Testis (tissue), 3 donors: ENCODE results near the gene LGI2. TPM values are rescaled to one million over a fixed set of nuclear protein-coding genes. Genes with fewer than 3 reads are reported as not detected.
"Not testable (repeated sequence)": the region's sequence is repeated elsewhere in the genome, so short reads cannot be mapped to it uniquely, and the experiment has no call there.

Experiments used
- DNase-seq: peaks from one replicate; pipeline ENCODE4 v3.0.0-alpha.2; 2019
- H3K27ac ChIP-seq, 2 donors: fragments of 200-600 bp; sonication (generic); one replicate each; pipeline ENCODE4 v1.5.1; 2019
- H3K27me3 ChIP-seq: fragments of 200-600 bp; sonication (generic); one replicate; pipeline ENCODE4 v1.5.1; 2019
- H3K36me3 ChIP-seq: fragments of 200-600 bp; sonication (generic); one replicate; pipeline ENCODE4 v1.5.1; 2017; ENCODE audit warnings: low read depth; ENCODE audit errors: missing control alignments
- H3K4me1 ChIP-seq: fragments of 200-600 bp; sonication (generic); one replicate; pipeline ENCODE4 v1.5.1; 2019
- H3K4me3 ChIP-seq, 2 donors: fragments of 200-600 bp; sonication (generic); one replicate each; pipeline ENCODE4 v1.5.1; 2017 to 2019
- H3K9me3 ChIP-seq: fragments of 200-600 bp; sonication (generic); one replicate; pipeline ENCODE4 v1.5.1; 2017
- CTCF ChIP-seq, 3 experiments: fragments of 450-650 bp in 2 of 3; fragments of 200-600 bp in 1 of 3; sonication (generic) in 1 of 3; IDR thresholded peaks; one replicate each; pipeline ENCODE4 v1.5.1; 2016 to 2019; ENCODE audit warnings: antibody characterized with exemption in 3 of 3, mild to moderate bottlenecking in 2 of 3, moderate library complexity in 1 of 3
- POLR2A ChIP-seq: fragments of 450-650 bp; IDR thresholded peaks from one replicate; pipeline ENCODE4 v1.6.1; 2017; ENCODE audit warnings: antibody characterized with exemption, mild to moderate bottlenecking, moderate library complexity
- WGBS, 2 donors: methylation state at CpG; one replicate each; pipeline ENCODE4 v1.1.5; 2018; 5-methylcytosine and 5-hydroxymethylcytosine counted together
- intact Hi-C: fragments of 100-400 bp; cut with DNase I; formaldehyde crosslinking; loops from one replicate; pipeline ENCODE4 v1.15.1; 2023; ENCODE audit warnings: low total_unique reads
- polyA plus RNA-seq: library from polyadenylated mRNA; stranded (reverse); fragments of 350-450 nt; fragmentation: Illumina TruSeq; extraction: RNeasy Lipid Tissue Mini Kit (QIAGEN cat#74804); gene quantifications from one replicate; pipeline ENCODE4 v1.2.3, GENCODE V29; 2014; ENCODE audit warnings: low read depth, low replicate concordance; ENCODE audit not compliant: insufficient read depth
- total RNA-seq, 2 donors: library from RNA; depleted of rRNA; stranded (reverse); fragments of >200 nt; gene quantifications; one replicate each; pipeline ENCODE4 v1.2.3, GENCODE V29; 2016

LGI2 gene
- total and polyA plus RNA-seq, 3 donors from 2014 or later: 0.74 to 3.4 (median 0.87) TPM

GRCh38 chr4:25065431-25065858 lies 34.7 kb upstream of the LGI2 start:
- 48 to 50% methylated on average over 5 of the region's 5 CpGs for WGBS, 2 donors
- no peaks in the 10 kb centered on the region for H3K36me3 ChIP-seq
- no peaks in the 10 kb centered on the region for H3K27me3 ChIP-seq
- H3K9me3 ChIP-seq: no peaks in the 10 kb centered on the region
- no peak overlapping the region for H3K4me3 ChIP-seq
- TF ChIP-seq CTCF (IDR thresholded peaks at IDR 0.05) (no peak), POLR2A (no peak)
- no peak overlapping the region for H3K27ac ChIP-seq
- no peaks in the 10 kb centered on the region for H3K4me1 ChIP-seq
- intact Hi-C loops: no loop called here
- DNase-seq: no peak

- H3K27me3 ChIP-seq: not testable (repeated sequence)
Measured at GRCh38 chr4:25064447-25064846, 33.7 kb upstream of the LGI2 start.

GRCh38 chr4:25063116-25063515 lies 32.4 kb upstream of the LGI2 start:
- 74 to 79% methylated on average over 3 of the region's 3 CpGs for WGBS, 2 donors

More at GRCh38 chr4:25064447-25064846, 33.7 kb upstream of the LGI2 start:
- H3K4me3 ChIP-seq, intact Hi-C loops, H3K9me3 ChIP-seq, H3K4me1 ChIP-seq, DNase-seq, H3K27ac ChIP-seq, H3K36me3 ChIP-seq: not testable (repeated sequence)
- WGBS, 2 donors: 92 to 100% methylated on average over 1 of the region's 1 CpG

GRCh38 chr4:25062098-25062497 lies 31.4 kb upstream of the LGI2 start:
- no peaks in the 10 kb centered on the region for H3K27me3 ChIP-seq
- no peak overlapping the region for H3K4me3 ChIP-seq
- H3K4me1 ChIP-seq: no peaks in the 10 kb centered on the region
- TF ChIP-seq POLR2A: no peak
- no peak for TF ChIP-seq CTCF (IDR thresholded peaks at IDR 0.05)
- H3K9me3 ChIP-seq: no peaks in the 10 kb centered on the region
- intact Hi-C loops: no loop called here
- WGBS, 2 donors: 79 to 100% methylated on average over 1 of the region's 1 CpG
- no peak for DNase-seq
- H3K27ac ChIP-seq: no peak overlapping the region
- H3K36me3 ChIP-seq: no peaks in the 10 kb centered on the region

More at GRCh38 chr4:25063116-25063515, 32.4 kb upstream of the LGI2 start:
- no peak for TF ChIP-seq CTCF (IDR thresholded peaks at IDR 0.05)
- no peak for TF ChIP-seq POLR2A
- Histone ChIP-seq H3K27me3 (no peaks in the 10 kb centered on the region), H3K4me1 (no peaks in the 10 kb centered on the region), H3K27ac (no peak overlapping the region), H3K9me3 (no peaks in the 10 kb centered on the region), H3K4me3 (no peak overlapping the region), H3K36me3 (no peaks in the 10 kb centered on the region)
- intact Hi-C loops: no loop called here
- DNase-seq: no peak

GRCh38 chr4:25061602-25062001 lies 30.9 kb upstream of the LGI2 start:
- H3K36me3 ChIP-seq: no peaks in the 10 kb centered on the region
- H3K9me3 ChIP-seq: no peaks in the 10 kb centered on the region
- 88 to 92% methylated on average over 4 of the region's 4 CpGs for WGBS, 2 donors
- intact Hi-C loops: no loop called here
- DNase-seq: no peak
- TF ChIP-seq CTCF (IDR thresholded peaks at IDR 0.05) (no peak), POLR2A (no peak)
- no peak overlapping the region for H3K4me3 ChIP-seq
- H3K4me1 ChIP-seq: no peaks in the 10 kb centered on the region
- H3K27me3 ChIP-seq: no peaks in the 10 kb centered on the region
- H3K27ac ChIP-seq: no peak overlapping the region
